Thoracic aorta (tissue), 2 donors: Measurements from ENCODE around the gene MYBPHL. TPM values are rescaled to one million over a fixed set of nuclear protein-coding genes. Genes with fewer than 3 reads are reported as not detected.
"Not testable (repeated sequence)": the region's sequence is repeated elsewhere in the genome, so short reads cannot be mapped to it uniquely, and the experiment has no call there.

Experiments used
- ATAC-seq: fragments of 150-250 bp; one replicate; pipeline ENCODE4 v1.8.0; 2017; ENCODE audit warnings: low read depth; ENCODE audit not compliant: insufficient number of reproducible peaks, low FRiP score
- DNase-seq: peaks from one replicate; pipeline ENCODE4 v3.0.0-alpha.2; 2020; ENCODE audit warnings: low spot score
- H3K27ac ChIP-seq, 2 donors: fragments of 200-600 bp; sonication (generic); 1 replicate in 1 of 2; 2 replicates in 1 of 2; pipeline ENCODE4 v1.5.1; 2016; ENCODE audit warnings: mild to moderate bottlenecking in 2 of 2, moderate library complexity in 2 of 2
- H3K27me3 ChIP-seq: fragments of 200-600 bp; sonication (generic); replicated peaks from 2 replicates; pipeline ENCODE4 v1.6.0; 2016; ENCODE audit warnings: mild to moderate bottlenecking; ENCODE audit not compliant: insufficient read depth
- H3K36me3 ChIP-seq: fragments of 200-600 bp; sonication (generic); one replicate; pipeline ENCODE4 v1.5.1; 2016
- H3K4me1 ChIP-seq, 2 donors: fragments of 200-600 bp; sonication (generic); 1 replicate in 1 of 2; 2 replicates in 1 of 2; pipeline versions ENCODE4 v1.5.1 to v1.6.0; 2016; ENCODE audit warnings: low read depth in 2 of 2, mild to moderate bottlenecking in 1 of 2; ENCODE audit not compliant: control insufficient read depth in 1 of 2
- H3K4me3 ChIP-seq: fragments of 200-600 bp; sonication (generic); 2 replicates; pipeline ENCODE4 v1.5.1; 2016; ENCODE audit warnings: mild to moderate bottlenecking
- H3K9me3 ChIP-seq: fragments of 200-600 bp; sonication (generic); 2 replicates; pipeline ENCODE4 v1.5.1; 2016
- total RNA-seq, 2 donors: library from RNA; depleted of rRNA; stranded (reverse); fragments of >200 nt; gene quantifications; one replicate each; pipeline versions ENCODE4 v1.1.0 to v1.2.3, GENCODE V29; 2016
- TF ChIP-seq, protein P1 (sequence below): fragments of 200-600 bp; sonication (generic); IDR thresholded peaks from one replicate; pipeline ENCODE4 v1.5.1; 2019; ENCODE audit warnings: antibody characterized with exemption

Gene MYBPHL
- total RNA-seq, 2 donors from 2014 or later = 1.1 TPM; not detected in 1

DNA sequence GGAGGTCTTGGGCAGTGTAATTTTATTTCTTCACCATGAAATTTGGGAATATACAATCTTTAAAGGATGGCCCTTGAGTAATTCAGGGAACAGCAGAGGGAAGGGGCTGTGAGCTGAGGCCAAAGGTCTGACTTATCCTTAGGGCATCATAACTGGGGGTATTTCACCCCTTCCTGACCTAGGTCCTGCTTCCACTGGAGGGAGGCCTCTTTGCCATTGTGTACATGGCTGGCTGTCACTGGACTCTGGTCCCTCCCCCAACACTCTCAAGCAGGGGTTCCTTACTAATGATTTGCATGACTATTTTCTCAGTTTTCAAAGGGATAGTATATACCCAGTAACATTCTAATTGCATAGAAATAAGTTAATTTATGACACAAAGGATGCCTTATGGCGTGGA is 16.7 kb downstream of the MYBPHL start:
- ATAC-seq (no peak), DNase-seq (no peak)
- H3K9me3 ChIP-seq = no peaks in the 10 kb centered on the region
- no peak overlapping the region for H3K4me3 ChIP-seq
- H3K36me3 ChIP-seq = no peaks in the 10 kb centered on the region
- TF ChIP-seq, protein P1, sequence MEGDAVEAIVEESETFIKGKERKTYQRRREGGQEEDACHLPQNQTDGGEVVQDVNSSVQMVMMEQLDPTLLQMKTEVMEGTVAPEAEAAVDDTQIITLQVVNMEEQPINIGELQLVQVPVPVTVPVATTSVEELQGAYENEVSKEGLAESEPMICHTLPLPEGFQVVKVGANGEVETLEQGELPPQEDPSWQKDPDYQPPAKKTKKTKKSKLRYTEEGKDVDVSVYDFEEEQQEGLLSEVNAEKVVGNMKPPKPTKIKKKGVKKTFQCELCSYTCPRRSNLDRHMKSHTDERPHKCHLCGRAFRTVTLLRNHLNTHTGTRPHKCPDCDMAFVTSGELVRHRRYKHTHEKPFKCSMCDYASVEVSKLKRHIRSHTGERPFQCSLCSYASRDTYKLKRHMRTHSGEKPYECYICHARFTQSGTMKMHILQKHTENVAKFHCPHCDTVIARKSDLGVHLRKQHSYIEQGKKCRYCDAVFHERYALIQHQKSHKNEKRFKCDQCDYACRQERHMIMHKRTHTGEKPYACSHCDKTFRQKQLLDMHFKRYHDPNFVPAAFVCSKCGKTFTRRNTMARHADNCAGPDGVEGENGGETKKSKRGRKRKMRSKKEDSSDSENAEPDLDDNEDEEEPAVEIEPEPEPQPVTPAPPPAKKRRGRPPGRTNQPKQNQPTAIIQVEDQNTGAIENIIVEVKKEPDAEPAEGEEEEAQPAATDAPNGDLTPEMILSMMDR = no peak
- no peaks in the 10 kb centered on the region for H3K4me1 ChIP-seq
- H3K27me3 ChIP-seq = no peaks in the 10 kb centered on the region
- no peak overlapping the region for H3K27ac ChIP-seq

DNA sequence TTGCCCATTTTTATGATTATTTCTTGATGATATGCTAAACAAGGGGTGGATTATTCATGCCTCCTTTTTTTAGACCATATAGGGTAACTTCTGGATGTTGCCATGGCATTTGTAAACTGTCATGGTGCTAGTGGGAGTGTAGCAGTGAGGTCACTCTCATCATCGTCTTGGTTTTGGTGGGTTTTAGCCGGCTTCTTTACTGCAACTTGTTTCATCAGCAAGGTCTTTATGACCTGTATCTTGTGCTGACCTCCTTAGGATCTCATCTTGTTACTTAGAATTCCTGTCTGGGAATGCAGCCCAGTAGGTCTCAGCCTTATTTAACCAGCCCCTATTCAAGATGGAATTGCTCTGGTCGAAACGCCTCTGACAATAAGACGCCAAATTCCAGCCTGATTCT is 20.0 kb downstream of the MYBPHL start:
- not testable (repeated sequence) for DNase-seq, H3K27ac ChIP-seq, H3K27me3 ChIP-seq, H3K9me3 ChIP-seq, ATAC-seq, H3K36me3 ChIP-seq, H3K4me3 ChIP-seq
- peaks cover 9 to 20% of the 10 kb centered on the region in 2 donors for H3K4me1 ChIP-seq

DNA sequence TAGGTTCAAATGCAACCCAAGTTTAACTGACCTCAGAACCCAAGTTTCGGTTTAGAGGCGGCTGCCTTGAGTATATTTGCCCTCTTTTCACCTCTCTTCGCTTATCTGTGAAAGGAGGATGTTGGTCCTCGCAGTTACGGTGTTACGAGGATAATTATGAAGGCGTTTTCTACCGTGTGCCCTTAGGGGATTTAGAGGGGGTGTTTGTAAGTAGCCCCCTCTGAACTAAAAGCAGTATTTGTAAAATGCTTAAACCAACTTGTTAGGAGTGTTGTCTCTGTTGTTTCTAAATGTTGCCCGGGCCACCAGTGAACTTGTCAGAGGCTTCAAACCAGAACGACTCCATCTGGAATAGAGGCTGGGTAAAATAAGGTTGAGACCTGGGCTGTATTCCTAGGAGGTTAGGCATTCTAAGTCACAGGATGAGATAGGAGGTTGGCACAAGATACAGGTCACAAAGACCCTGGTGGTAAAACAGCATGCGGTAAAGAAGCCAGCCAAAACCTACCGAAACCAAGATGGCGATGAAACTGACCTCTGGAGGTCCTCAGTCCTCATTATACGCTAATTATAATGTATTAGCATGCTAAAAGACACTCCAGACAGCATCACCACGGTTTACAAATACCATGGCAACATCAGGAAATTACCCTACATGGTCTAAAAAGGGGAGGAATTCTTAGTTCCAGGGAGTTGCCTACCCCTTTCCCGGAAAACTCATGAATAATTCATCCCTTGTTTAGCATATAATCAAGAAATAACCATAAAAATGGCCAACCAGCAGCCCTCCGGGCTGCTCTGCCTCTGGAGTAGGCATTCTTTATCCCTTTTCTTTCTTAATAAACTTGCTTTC is 22.8 kb downstream of the MYBPHL start:
- Histone ChIP-seq H3K4me3 (peak overlapping the region; percentile 80), H3K4me1 (peaks cover 12 to 25% of the 10 kb centered on the region in 2 donors), H3K9me3 (no peaks in the 10 kb centered on the region), H3K36me3 (no peaks in the 10 kb centered on the region), H3K27ac (peak overlapping the region; percentile 84 to 93), H3K27me3 (no peaks in the 10 kb centered on the region)
- ATAC-seq = no peak
- DNase-seq = no peak
- TF ChIP-seq, protein P1 = no peak

GRCh38 chr1:109282952-109283747 is 23.7 kb downstream of the MYBPHL start, which contains the start of gene PSRC1:
Gene PSRC1 (minus strand): TSS chr1:109283145.
- TF ChIP-seq, protein P1 = peak; percentile 62
- peaks cover 12 to 25% of the 10 kb centered on the region in 2 donors for H3K4me1 ChIP-seq
- peak within 1 kb of the TSS; percentile 84 to 93 for H3K27ac ChIP-seq
- no peaks in the 10 kb centered on the region for H3K9me3 ChIP-seq
- H3K27me3 ChIP-seq = no peaks in the 10 kb centered on the region
- H3K36me3 ChIP-seq = no peaks in the 10 kb centered on the region
- DNase-seq (peak; percentile 88), ATAC-seq (peak; percentile 97)
- peak within 1 kb of the TSS; percentile 80 for H3K4me3 ChIP-seq

GRCh38 chr1:109282497-109282951 is 24.3 kb downstream of the MYBPHL start:
- TF ChIP-seq, protein P1 = no peak
- Histone ChIP-seq H3K27me3 (no peaks in the 10 kb centered on the region), H3K27ac (peak overlapping the region; percentile 54 to 84), H3K9me3 (no peaks in the 10 kb centered on the region), H3K4me3 (peak overlapping the region; percentile 80), H3K4me1 (peaks cover 12 to 28% of the 10 kb centered on the region in 2 donors), H3K36me3 (no peaks in the 10 kb centered on the region)
- DNase-seq (no peak), ATAC-seq (no peak)
